ENCODE results near the gene HRH2. TPM values are rescaled to one million over a fixed set of nuclear protein-coding genes. Genes with fewer than 3 reads are reported as not detected.

Gene HRH2
- total RNA-seq, 1 experiment from 2014 or later: 9.3 TPM

GRCh38 chr5:175728885-175729828 lies 71.3 kb downstream of the HRH2 start:
- no peak overlapping the region for H3K27ac Mint-ChIP-seq
- CTCF ChIA-PET: interaction anchor here (0.5 to 8.3 kb wide), 121 partner anchors 10 to 958 kb away, joined by 3 to 302 read pairs (median 7); partner anchors contain the start of genes CLTB, CPLX2, HIGD2A and KIAA1191
- POLR2A ChIA-PET: interaction anchor here (0.6 to 1.5 kb wide), 6 partner anchors 60 to 719 kb away, joined by 3 to 12 read pairs (median 3); partner anchors contain the start of genes CPLX2 and FAF2

GRCh38 chr5:175729829-175730277 lies 72.0 kb downstream of the HRH2 start:
- peaks cover 5% of the 10 kb centered on the region for H3K27me3 Mint-ChIP-seq (ENCODE audit: low read depth)
- H3K9me3 Mint-ChIP-seq: peaks cover 23% of the 10 kb centered on the region
- peak; percentile 87 for ATAC-seq
- POLR2A ChIA-PET: interaction anchor here (0.6 to 1.5 kb wide), 5 partner anchors 61 to 157 kb away, joined by 3 to 12 read pairs (median 3); partner anchors contain the start of gene CPLX2
- H3K36me3 Mint-ChIP-seq: peaks cover 11% of the 10 kb centered on the region
- TF ChIP-seq NFE2L1 (CRISPR knock-in tag; IDR thresholded peaks at IDR 0.05) (no peak), HMGXB4 (CRISPR knock-in tag; IDR thresholded peaks at IDR 0.05) (0 out of 2 replicates have a peak, but pooled peaks have one; percentile 59), ETV6 (CRISPR knock-in tag; IDR thresholded peaks at IDR 0.05) (peak; percentile 84), ZBTB21 (CRISPR knock-in tag; IDR thresholded peaks at IDR 0.05; ENCODE audit: borderline replicate concordance) (no peak), SP1 (CRISPR knock-in tag; conservative IDR thresholded peaks at IDR 0.05) (peak; percentile 59; the same call in 1 of the 2 replicates), E2F1 (CRISPR knock-in tag; IDR thresholded peaks at IDR 0.05) (peak; percentile 27; the same call in 1 of the 2 replicates), FOXK1 (CRISPR knock-in tag; IDR thresholded peaks at IDR 0.05) (peak; percentile 39; the same call in 1 of the 2 replicates)
- TF ChIP-seq, protein P1, sequence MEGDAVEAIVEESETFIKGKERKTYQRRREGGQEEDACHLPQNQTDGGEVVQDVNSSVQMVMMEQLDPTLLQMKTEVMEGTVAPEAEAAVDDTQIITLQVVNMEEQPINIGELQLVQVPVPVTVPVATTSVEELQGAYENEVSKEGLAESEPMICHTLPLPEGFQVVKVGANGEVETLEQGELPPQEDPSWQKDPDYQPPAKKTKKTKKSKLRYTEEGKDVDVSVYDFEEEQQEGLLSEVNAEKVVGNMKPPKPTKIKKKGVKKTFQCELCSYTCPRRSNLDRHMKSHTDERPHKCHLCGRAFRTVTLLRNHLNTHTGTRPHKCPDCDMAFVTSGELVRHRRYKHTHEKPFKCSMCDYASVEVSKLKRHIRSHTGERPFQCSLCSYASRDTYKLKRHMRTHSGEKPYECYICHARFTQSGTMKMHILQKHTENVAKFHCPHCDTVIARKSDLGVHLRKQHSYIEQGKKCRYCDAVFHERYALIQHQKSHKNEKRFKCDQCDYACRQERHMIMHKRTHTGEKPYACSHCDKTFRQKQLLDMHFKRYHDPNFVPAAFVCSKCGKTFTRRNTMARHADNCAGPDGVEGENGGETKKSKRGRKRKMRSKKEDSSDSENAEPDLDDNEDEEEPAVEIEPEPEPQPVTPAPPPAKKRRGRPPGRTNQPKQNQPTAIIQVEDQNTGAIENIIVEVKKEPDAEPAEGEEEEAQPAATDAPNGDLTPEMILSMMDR (IDR thresholded peaks at IDR 0.05): peak; percentile 98
- no peak overlapping the region for H3K27ac Mint-ChIP-seq
- CTCF ChIA-PET: interaction anchor here (0.5 to 8.3 kb wide), 128 partner anchors 11 to 1045 kb away, joined by 3 to 302 read pairs (median 6); partner anchors contain the start of genes CLTB, CPLX2, HIGD2A and KIAA1191
- peaks cover 27% of the 10 kb centered on the region for H3K4me1 Mint-ChIP-seq
- H3K4me3 Mint-ChIP-seq: peak overlapping the region; percentile 74
- DNase-seq (ENCODE audit: low spot score): peak; percentile 100

More at GRCh38 chr5:175728885-175729828, 71.3 kb downstream of the HRH2 start:
- peak; percentile 71 for DNase-seq (ENCODE audit: low spot score)
- Mint-ChIP-seq H3K27me3 (ENCODE audit: low read depth) (peaks cover 5% of the 10 kb centered on the region), H3K9me3 (peaks cover 23% of the 10 kb centered on the region), H3K4me3 (peak overlapping the region; percentile 74), H3K36me3 (peaks cover 11% of the 10 kb centered on the region), H3K4me1 (peaks cover 27% of the 10 kb centered on the region)
- ATAC-seq: peak; percentile 68
- no peak for TF ChIP-seq FOXK1 (CRISPR knock-in tag; IDR thresholded peaks at IDR 0.05)
- TF ChIP-seq ZNF263 (CRISPR knock-in tag; IDR thresholded peaks at IDR 0.05; ENCODE audit: low read depth): 0 out of 2 replicates have a peak, but pooled peaks have one; percentile 48

GRCh38 chr5:175731172-175731571 lies 73.3 kb downstream of the HRH2 start:
- peaks cover 5% of the 10 kb centered on the region for H3K27me3 Mint-ChIP-seq (ENCODE audit: low read depth)
- no peak for ATAC-seq
- peaks cover 11% of the 10 kb centered on the region for H3K36me3 Mint-ChIP-seq
- no peak overlapping the region for H3K27ac Mint-ChIP-seq
- peaks cover 18% of the 10 kb centered on the region for H3K9me3 Mint-ChIP-seq
- peaks cover 27% of the 10 kb centered on the region for H3K4me1 Mint-ChIP-seq
- ChIA-PET CTCF (interaction anchor here (2.1 to 8.3 kb wide), 13 partner anchors 10 to 198 kb away, joined by 10 to 302 read pairs (median 45); partner anchors contain the start of gene CPLX2), POLR2A (no interaction called here)
- TF ChIP-seq FOXP1 (CRISPR knock-in tag; IDR thresholded peaks at IDR 0.05; ENCODE audit: borderline replicate concordance): no peak
- no peak for TF ChIP-seq RORB (CRISPR knock-in tag; IDR thresholded peaks at IDR 0.05)
- no peak for TF ChIP-seq GTF2I (CRISPR knock-in tag; conservative IDR thresholded peaks at IDR 0.05)
- no peak for TF ChIP-seq NFYB (CRISPR knock-in tag; conservative IDR thresholded peaks at IDR 0.05; ENCODE audit: low read depth)
- TF ChIP-seq SMAD3 (CRISPR knock-in tag; IDR thresholded peaks at IDR 0.05; ENCODE audit: borderline replicate concordance): no peak
- DNase-seq (ENCODE audit: low spot score): no peak
- no peak overlapping the region for H3K4me3 Mint-ChIP-seq

Data from WTC11 (cell line).